WTC11 (cell line): ENCODE measurements around the gene ZNRF2. TPM values are rescaled to one million over a fixed set of nuclear protein-coding genes. Genes with fewer than 3 reads are reported as not detected.

Experiments
- ATAC-seq: fragments of 200-7000 bp; cut with Tn5 transposase; 2 replicates; pipeline ENCODE4 v1.10.0; 2021; ENCODE audit warnings: mild to moderate bottlenecking, moderate library complexity
- CTCF ChIA-PET: fragments of 300-600 bp; sonication (Branson Sonifier 250); formaldehyde crosslinking; loops from one replicate; lab custom pipeline; 2021; ENCODE audit warnings: antibody characterized with exemption; lab: Charles Lee
- POLR2A ChIA-PET: fragments of 350-600 bp; sonication (Branson Sonifier 250); formaldehyde crosslinking; loops from one replicate; lab custom pipeline; 2021; ENCODE audit warnings: antibody characterized with exemption; lab: Charles Lee
- DNase-seq: peaks from one replicate; pipeline ENCODE4 v3.0.0; 2021; ENCODE audit warnings: low spot score
- H3K27ac Mint-ChIP-seq: 2 replicates; pipeline ENCODE4 v1.8.0; 2021; ENCODE audit warnings: mixed read lengths
- H3K27me3 Mint-ChIP-seq: 2 replicates; pipeline ENCODE4 v1.8.0; 2021; ENCODE audit warnings: low read depth, mild to moderate bottlenecking, moderate library complexity, mixed read lengths
- H3K36me3 Mint-ChIP-seq: 2 replicates; pipeline ENCODE4 v1.8.0; 2021; ENCODE audit warnings: mixed read lengths
- H3K4me1 Mint-ChIP-seq: 2 replicates; pipeline ENCODE4 v1.8.0; 2022; ENCODE audit warnings: mixed read lengths
- H3K4me3 Mint-ChIP-seq: 2 replicates; pipeline ENCODE4 v1.8.0; 2021; ENCODE audit warnings: mild to moderate bottlenecking, moderate library complexity, mixed read lengths
- H3K9me3 Mint-ChIP-seq: 2 replicates; pipeline ENCODE4 v1.8.0; 2021; ENCODE audit warnings: mixed read lengths
- ATF2 ChIP-seq: sonication (generic); formaldehyde crosslinking; IDR thresholded peaks from 2 replicates; pipeline ENCODE4 v1.8.1; 2022; ENCODE audit warnings: low read depth, missing genetic modification reagents, borderline replicate concordance
- CREB1 ChIP-seq: sonication (generic); formaldehyde crosslinking; IDR thresholded peaks from 2 replicates; pipeline ENCODE4 v1.8.0; 2023; ENCODE audit warnings: mild to moderate bottlenecking, missing genetic modification reagents
- CTCF ChIP-seq: fragments of 200-600 bp; IDR thresholded peaks from 2 replicates; pipeline ENCODE4 v1.8.0; 2022; ENCODE audit warnings: antibody characterized with exemption
- ESRRA ChIP-seq: sonication (generic); formaldehyde crosslinking; IDR thresholded peaks from 2 replicates; pipeline ENCODE4 v1.8.1; 2022; ENCODE audit warnings: mild to moderate bottlenecking, missing genetic modification reagents, borderline replicate concordance
- HMGXB4 ChIP-seq: sonication (generic); formaldehyde crosslinking; IDR thresholded peaks from 2 replicates; pipeline ENCODE4 v1.8.1; 2023; ENCODE audit warnings: mild to moderate bottlenecking, moderate library complexity, missing genetic modification reagents
- NR2C2 ChIP-seq: sonication (generic); formaldehyde crosslinking; IDR thresholded peaks from 2 replicates; pipeline ENCODE4 v1.8.0; 2022; ENCODE audit warnings: mild to moderate bottlenecking, missing genetic modification reagents
- PRDM15 ChIP-seq: sonication (generic); formaldehyde crosslinking; IDR thresholded peaks from 2 replicates; pipeline ENCODE4 v1.8.0; 2022; ENCODE audit warnings: missing genetic modification reagents
- STAT6 ChIP-seq: sonication (generic); formaldehyde crosslinking; conservative IDR thresholded peaks from 2 replicates; pipeline ENCODE4 v1.8.1; 2023; ENCODE audit warnings: mild to moderate bottlenecking, low read depth, missing genetic modification reagents, moderate library complexity
- TCF7 ChIP-seq: sonication (generic); formaldehyde crosslinking; IDR thresholded peaks from 2 replicates; pipeline ENCODE4 v1.8.0; 2022; ENCODE audit warnings: mild to moderate bottlenecking, low read depth, missing genetic modification reagents, moderate library complexity
- TEAD1 ChIP-seq: sonication (generic); formaldehyde crosslinking; IDR thresholded peaks from 2 replicates; pipeline ENCODE4 v1.8.0; 2022; ENCODE audit warnings: mild to moderate bottlenecking, missing genetic modification reagents
- USF1 ChIP-seq: sonication (generic); formaldehyde crosslinking; IDR thresholded peaks from 2 replicates; pipeline ENCODE4 v1.8.0; 2022; ENCODE audit warnings: mild to moderate bottlenecking, missing genetic modification reagents
- USF2 ChIP-seq: sonication (generic); formaldehyde crosslinking; IDR thresholded peaks from 2 replicates; pipeline ENCODE4 v1.8.1; 2023; ENCODE audit warnings: mild to moderate bottlenecking, missing genetic modification reagents, moderate library complexity
- ZSCAN18 ChIP-seq: fragments of 250-450 bp; sonication (Bioruptor Pico); IDR thresholded peaks from 2 replicates; pipeline ENCODE4 v2.1.2; 2022; ENCODE audit warnings: mild to moderate bottlenecking, moderate library complexity
- total RNA-seq: library from RNA; stranded (reverse); gene quantifications from 3 replicates; pipeline ENCODE4 v1.2.3, GENCODE V29; 2021

The ZNRF2 gene
- total RNA-seq, 1 experiment from 2014 or later: 18.2 TPM

GRCh38 chr7:30273552-30273951 lies 10.8 kb upstream of the ZNRF2 start:
- Mint-ChIP-seq H3K9me3 (no peaks in the 10 kb centered on the region), H3K27ac (no peak overlapping the region), H3K4me1 (peaks cover 3% of the 10 kb centered on the region; the same call in 1 of the 2 replicates), H3K4me3 (no peak overlapping the region), H3K27me3 (no peaks in the 10 kb centered on the region), H3K36me3 (no peaks in the 10 kb centered on the region)
- DNase-seq: no peak
- TF ChIP-seq PRDM15: no peak
- TF ChIP-seq STAT6 (CRISPR knock-in tag): no peak
- no peak for TF ChIP-seq USF1 (CRISPR knock-in tag)
- ChIA-PET POLR2A (no interaction called here), CTCF (interaction anchor here (1.4 kb wide), 1 partner anchor 291 kb away, joined by 3 read pairs; no protein-coding TSS in a partner anchor)
- no peak for ATAC-seq

GRCh38 chr7:30274641-30275040 lies 9.8 kb upstream of the ZNRF2 start:
- Mint-ChIP-seq H3K4me3 (no peak overlapping the region), H3K36me3 (no peaks in the 10 kb centered on the region), H3K27ac (no peak overlapping the region), H3K4me1 (peaks cover 3% of the 10 kb centered on the region; the same call in 1 of the 2 replicates), H3K27me3 (no peaks in the 10 kb centered on the region), H3K9me3 (no peaks in the 10 kb centered on the region)
- TF ChIP-seq CREB1 (CRISPR knock-in tag) (no peak), HMGXB4 (CRISPR knock-in tag) (no peak), NR2C2 (no peak), TEAD1 (no peak), ESRRA (CRISPR knock-in tag) (no peak), USF2 (CRISPR knock-in tag) (no peak)
- no peak for DNase-seq
- ATAC-seq: no peak
- POLR2A ChIA-PET: no interaction called here
- CTCF ChIA-PET: interaction anchor here (0.9 to 5.4 kb wide), 3 partner anchors 137 to 290 kb away, joined by 4 to 60 read pairs (median 4); no protein-coding TSS in a partner anchor

GRCh38 chr7:30276203-30276900 lies 8.0 kb upstream of the ZNRF2 start:
- Mint-ChIP-seq H3K27me3 (no peaks in the 10 kb centered on the region), H3K9me3 (no peaks in the 10 kb centered on the region), H3K4me3 (no peak overlapping the region), H3K27ac (no peak overlapping the region), H3K4me1 (peaks cover 11% of the 10 kb centered on the region), H3K36me3 (no peaks in the 10 kb centered on the region)
- DNase-seq (peak; percentile 60), ATAC-seq (peak; percentile 97)
- POLR2A ChIA-PET: no interaction called here
- TF ChIP-seq TCF7: no peak
- TF ChIP-seq CTCF: peak; percentile 35; the same call in 1 of the 2 replicates
- no peak for TF ChIP-seq ATF2
- no peak for TF ChIP-seq ZSCAN18 (CRISPR knock-in tag)
- TF ChIP-seq TEAD1: no peak
- CTCF ChIA-PET: interaction anchor here (0.6 to 5.4 kb wide), 37 partner anchors 13 to 406 kb away, joined by 3 to 60 read pairs (median 4); partner anchors contain the start of genes CRHR2 and NOD1
